Caco-2 (cell line): ENCODE results near the gene OTOG. TPM values are rescaled to one million over a fixed set of nuclear protein-coding genes. Genes with fewer than 3 reads are reported as not detected.
A peak's percentile ranks its signal among the peaks of the same experiment; 100 is the strongest.

Source experiments
- Bru-seq: library from RNA; stranded (reverse); fragments of 400-500 nt; gene quantifications from one replicate; lab custom pipeline; 2021; lab: Mats Ljungman, UMichigan
- BruChase-seq, 2 experiments: library from RNA; stranded (reverse); fragments of 400-500 nt; gene quantifications; one replicate each; lab custom pipeline; 2021; lab: Mats Ljungman, UMichigan
- BruUV-seq: library from RNA; stranded (reverse); fragments of 400-500 nt; replicated peaks from 2 replicates; lab custom pipeline; 2021; lab: Mats Ljungman, UMichigan
- CTCF ChIA-PET: fragments of 300-600 bp; sonication (Branson Sonifier 250); formaldehyde crosslinking; loops from one replicate; lab custom pipeline; 2022; ENCODE audit warnings: antibody characterized with exemption; lab: Charles Lee
- POLR2A ChIA-PET: fragments of 300-600 bp; sonication (Branson Sonifier 250); formaldehyde crosslinking; loops from one replicate; lab custom pipeline; 2022; ENCODE audit warnings: antibody characterized with exemption; lab: Charles Lee
- DNase-seq, 2 experiments: peaks; one replicate each; pipeline versions ENCODE4 v3.0.0 to v3.0.0-alpha.2; 2020 to 2022
- H3K27me3 ChIP-seq: replicated peaks from 2 replicates; pipeline ENCODE4 v1.6.0; 2011; ENCODE audit warnings: low read length; ENCODE audit not compliant: control insufficient read depth, insufficient read depth
- H3K36me3 ChIP-seq: 2 replicates; pipeline ENCODE4 v1.5.1; 2011; ENCODE audit warnings: low read length; ENCODE audit not compliant: control insufficient read depth, insufficient read depth
- H3K4me1 ChIP-seq: fragments of 250-450 bp; sonication (Bioruptor Pico); 2 replicates; pipeline ENCODE4 v1.5.1; 2020; ENCODE audit warnings: mild to moderate bottlenecking
- H3K4me3 ChIP-seq: 2 replicates; pipeline ENCODE4 v1.5.1; 2011; ENCODE audit warnings: low read depth, mild to moderate bottlenecking, control low read depth, low read length
- H3K9me3 ChIP-seq: fragments of 250-450 bp; sonication (Bioruptor Pico); 2 replicates; pipeline ENCODE4 v1.5.1; 2020; ENCODE audit warnings: mild to moderate bottlenecking, moderate library complexity
- H3K27ac Mint-ChIP-seq: one replicate; pipeline ENCODE4 v1.8.0; 2022; ENCODE audit warnings: mixed read lengths; ENCODE audit not compliant: unreplicated experiment
- H3K27me3 Mint-ChIP-seq: one replicate; pipeline ENCODE4 v1.8.0; 2022; ENCODE audit warnings: mixed read lengths; ENCODE audit not compliant: insufficient read depth, unreplicated experiment
- H3K36me3 Mint-ChIP-seq: one replicate; pipeline ENCODE4 v1.8.0; 2022; ENCODE audit warnings: mild to moderate bottlenecking, mixed read lengths; ENCODE audit not compliant: insufficient read depth, unreplicated experiment
- H3K4me1 Mint-ChIP-seq: one replicate; pipeline ENCODE4 v1.8.0; 2022; ENCODE audit warnings: low read depth, mixed read lengths; ENCODE audit not compliant: unreplicated experiment
- H3K4me3 Mint-ChIP-seq: one replicate; pipeline ENCODE4 v1.8.0; 2022; ENCODE audit warnings: mild to moderate bottlenecking, moderate library complexity, mixed read lengths; ENCODE audit not compliant: unreplicated experiment
- H3K9me3 Mint-ChIP-seq: one replicate; pipeline ENCODE4 v1.8.0; 2022; ENCODE audit warnings: mixed read lengths; ENCODE audit not compliant: unreplicated experiment
- intact Hi-C: fragments of 100-400 bp; cut with micrococcal nuclease; formaldehyde crosslinking; loops from one replicate; pipeline ENCODE4 v1.10.0; 2022; ENCODE audit not compliant: unreplicated experiment
- long read RNA-seq: library from polyadenylated mRNA; stranded (forward); transcript quantifications from one replicate; pipeline ENCODE4 v2.0.0, GENCODE V29; 2022
- total RNA-seq: library from RNA; stranded (reverse); gene quantifications from 2 replicates; pipeline ENCODE4 v1.2.3, GENCODE V29; 2022
- TF ChIP-seq, protein P1 (sequence below), 2 experiments: fragments of 200-600 bp in 1 of 2; IDR thresholded peaks; 1 replicate in 1 of 2; 2 replicates in 1 of 2; pipeline versions ENCODE4 v1.5.1 to v1.8.0; 2011 to 2022; ENCODE audit warnings: antibody characterized with exemption in 1 of 2, control low read depth in 1 of 2, inconsistent platforms in 1 of 2, low read depth in 1 of 2, low read length in 1 of 2, mild to moderate bottlenecking in 1 of 2, moderate library complexity in 1 of 2; ENCODE audit not compliant: insufficient read depth in 1 of 2, severe bottlenecking in 1 of 2, unreplicated experiment in 1 of 2

The OTOG gene, protein sequence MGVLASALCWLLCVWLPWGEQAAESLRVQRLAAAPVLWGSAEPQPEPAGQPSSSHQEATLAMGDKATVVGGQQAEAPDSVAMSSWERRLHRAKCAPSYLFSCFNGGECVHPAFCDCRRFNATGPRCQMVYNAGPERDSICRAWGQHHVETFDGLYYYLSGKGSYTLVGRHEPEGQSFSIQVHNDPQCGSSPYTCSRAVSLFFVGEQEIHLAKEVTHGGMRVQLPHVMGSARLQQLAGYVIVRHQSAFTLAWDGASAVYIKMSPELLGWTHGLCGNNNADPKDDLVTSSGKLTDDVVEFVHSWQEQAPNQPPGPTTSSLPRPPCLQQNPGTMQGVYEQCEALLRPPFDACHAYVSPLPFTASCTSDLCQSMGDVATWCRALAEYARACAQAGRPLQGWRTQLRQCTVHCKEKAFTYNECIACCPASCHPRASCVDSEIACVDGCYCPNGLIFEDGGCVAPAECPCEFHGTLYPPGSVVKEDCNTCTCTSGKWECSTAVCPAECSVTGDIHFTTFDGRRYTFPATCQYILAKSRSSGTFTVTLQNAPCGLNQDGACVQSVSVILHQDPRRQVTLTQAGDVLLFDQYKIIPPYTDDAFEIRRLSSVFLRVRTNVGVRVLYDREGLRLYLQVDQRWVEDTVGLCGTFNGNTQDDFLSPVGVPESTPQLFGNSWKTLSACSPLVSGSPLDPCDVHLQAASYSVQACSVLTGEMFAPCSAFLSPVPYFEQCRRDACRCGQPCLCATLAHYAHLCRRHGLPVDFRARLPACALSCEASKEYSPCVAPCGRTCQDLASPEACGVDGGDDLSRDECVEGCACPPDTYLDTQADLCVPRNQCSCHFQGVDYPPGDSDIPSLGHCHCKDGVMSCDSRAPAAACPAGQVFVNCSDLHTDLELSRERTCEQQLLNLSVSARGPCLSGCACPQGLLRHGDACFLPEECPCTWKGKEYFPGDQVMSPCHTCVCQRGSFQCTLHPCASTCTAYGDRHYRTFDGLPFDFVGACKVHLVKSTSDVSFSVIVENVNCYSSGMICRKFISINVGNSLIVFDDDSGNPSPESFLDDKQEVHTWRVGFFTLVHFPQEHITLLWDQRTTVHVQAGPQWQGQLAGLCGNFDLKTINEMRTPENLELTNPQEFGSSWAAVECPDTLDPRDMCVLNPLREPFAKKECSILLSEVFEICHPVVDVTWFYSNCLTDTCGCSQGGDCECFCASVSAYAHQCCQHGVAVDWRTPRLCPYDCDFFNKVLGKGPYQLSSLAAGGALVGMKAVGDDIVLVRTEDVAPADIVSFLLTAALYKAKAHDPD (N-terminal part only)
- total RNA-seq (0.95 and 2.5 TPM in 2 replicates), Bru-seq, nascent RNA (percentile 28 among the genes with signal in this experiment), BruChase-seq, experiment 1, labeled RNA remaining after a 2-hour chase (percentile 39 among the genes with signal in this experiment), BruChase-seq, experiment 2, labeled RNA remaining after a 6-hour chase (percentile 28 among the genes with signal in this experiment)
- long read RNA-seq, partial matches to known transcripts: 0 of 2 reads
- long read RNA-seq, other reads (novel, unspliced or antisense): 2 of 2 reads

DNA sequence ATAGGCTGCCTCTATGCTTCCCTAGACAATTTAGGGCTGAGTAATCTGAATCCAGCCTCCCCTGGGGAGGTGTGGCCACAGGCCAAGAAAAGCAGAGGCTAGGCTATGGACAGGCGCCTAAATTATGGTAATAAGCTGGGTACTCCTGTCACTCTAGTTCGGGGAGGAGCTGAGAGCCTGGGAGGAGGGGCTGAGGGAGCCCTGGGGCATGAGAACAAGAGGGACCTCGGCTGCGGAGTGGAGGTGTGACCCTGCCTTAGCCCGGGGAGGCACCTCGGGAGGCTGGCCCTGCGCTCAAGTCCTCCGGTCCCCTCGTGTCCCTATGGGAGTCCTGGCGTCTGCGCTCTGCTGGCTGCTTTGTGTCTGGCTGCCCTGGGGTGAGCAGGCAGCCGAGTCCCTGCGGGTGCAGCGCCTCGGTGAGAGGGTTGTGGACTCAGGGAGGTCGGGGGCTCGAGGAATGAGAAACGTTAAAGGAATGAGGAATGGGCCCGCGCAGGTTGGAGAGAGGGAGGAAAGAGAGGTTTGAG, at the start of gene OTOG:
TSS of gene OTOG (plus strand) at position 209 of the 527 bp plus-strand sequence. CDS start at position 323, 114 bp downstream.
- Mint-ChIP-seq H3K27me3 (no peaks in the 10 kb centered on the region), H3K9me3 (no peaks in the 10 kb centered on the region), H3K4me1 (peaks cover 33% of the 10 kb centered on the region), H3K27ac (peak within 1 kb of the TSS; percentile 56), H3K36me3 (peaks cover 26% of the 10 kb centered on the region), H3K4me3 (peak within 1 kb of the TSS; percentile 32)
- DNase-seq: peak; percentile 47 to 79
- no peaks in the 10 kb centered on the region for H3K27me3 ChIP-seq
- no TSS peak for BruUV-seq
- no peak within 1 kb of the TSS for H3K4me3 ChIP-seq
- H3K4me1 ChIP-seq: peaks cover 21% of the 10 kb centered on the region
- intact Hi-C loops: no loop called here
- H3K36me3 ChIP-seq: no peaks in the 10 kb centered on the region
- no peaks in the 10 kb centered on the region for H3K9me3 ChIP-seq
- ChIA-PET CTCF (interaction anchor here (1.5 kb wide), 2 partner anchors 11 to 52 kb away, joined by 3 to 4 read pairs; no protein-coding TSS in a partner anchor), POLR2A (interaction anchor here (1.0 kb wide), 1 partner anchor 13 kb away, joined by 3 read pairs; no protein-coding TSS in a partner anchor)
- TF ChIP-seq, protein P1, sequence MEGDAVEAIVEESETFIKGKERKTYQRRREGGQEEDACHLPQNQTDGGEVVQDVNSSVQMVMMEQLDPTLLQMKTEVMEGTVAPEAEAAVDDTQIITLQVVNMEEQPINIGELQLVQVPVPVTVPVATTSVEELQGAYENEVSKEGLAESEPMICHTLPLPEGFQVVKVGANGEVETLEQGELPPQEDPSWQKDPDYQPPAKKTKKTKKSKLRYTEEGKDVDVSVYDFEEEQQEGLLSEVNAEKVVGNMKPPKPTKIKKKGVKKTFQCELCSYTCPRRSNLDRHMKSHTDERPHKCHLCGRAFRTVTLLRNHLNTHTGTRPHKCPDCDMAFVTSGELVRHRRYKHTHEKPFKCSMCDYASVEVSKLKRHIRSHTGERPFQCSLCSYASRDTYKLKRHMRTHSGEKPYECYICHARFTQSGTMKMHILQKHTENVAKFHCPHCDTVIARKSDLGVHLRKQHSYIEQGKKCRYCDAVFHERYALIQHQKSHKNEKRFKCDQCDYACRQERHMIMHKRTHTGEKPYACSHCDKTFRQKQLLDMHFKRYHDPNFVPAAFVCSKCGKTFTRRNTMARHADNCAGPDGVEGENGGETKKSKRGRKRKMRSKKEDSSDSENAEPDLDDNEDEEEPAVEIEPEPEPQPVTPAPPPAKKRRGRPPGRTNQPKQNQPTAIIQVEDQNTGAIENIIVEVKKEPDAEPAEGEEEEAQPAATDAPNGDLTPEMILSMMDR (IDR thresholded peaks at IDR 0.05; ENCODE audit: insufficient read depth in 1 of 2, low read depth in 1 of 2, low read length in 1 of 2, severe bottlenecking in 1 of 2, unreplicated experiment in 1 of 2): no peak

DNA sequence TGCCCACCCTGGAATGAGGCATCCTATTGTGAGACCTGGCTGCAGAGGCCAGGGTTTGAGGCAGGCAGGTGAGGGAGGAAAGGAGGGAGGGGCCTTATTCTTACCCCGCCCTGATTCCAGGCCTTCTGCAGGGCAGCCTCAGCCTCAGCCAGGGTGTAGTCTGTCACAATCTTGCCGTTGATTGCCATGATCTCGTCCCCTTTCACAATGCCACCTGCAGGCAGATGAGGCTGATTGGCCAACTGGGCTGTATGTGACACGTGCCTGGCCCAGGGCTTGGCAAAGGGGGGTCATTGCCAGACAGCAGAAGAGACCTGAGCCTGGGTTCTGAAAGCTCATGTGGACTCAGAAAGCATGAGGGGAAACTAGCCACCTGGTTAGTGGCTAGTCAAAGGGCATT, 49.0 kb upstream of the OTOG start:
- peak in 1 of 2 experiments; percentile 47 for DNase-seq
- Histone ChIP-seq H3K27me3 (no peaks in the 10 kb centered on the region), H3K4me3 (no peak overlapping the region), H3K36me3 (peaks cover 3% of the 10 kb centered on the region; the same call in 1 of the 2 replicates), H3K9me3 (no peaks in the 10 kb centered on the region), H3K4me1 (no peaks in the 10 kb centered on the region)
- ChIA-PET CTCF (interaction anchor here (0.7 kb wide), 1 partner anchor 114 kb away, joined by 3 read pairs; no protein-coding TSS in a partner anchor), POLR2A (no interaction called here)
- H3K27me3 Mint-ChIP-seq: no peaks in the 10 kb centered on the region
- no peak overlapping the region for H3K4me3 Mint-ChIP-seq
- intact Hi-C loops: no loop called here
- BruUV-seq: no TSS peak
- no peak overlapping the region for H3K27ac Mint-ChIP-seq
- TF ChIP-seq, protein P1 (IDR thresholded peaks at IDR 0.05; ENCODE audit: insufficient read depth in 1 of 2, low read depth in 1 of 2, low read length in 1 of 2, severe bottlenecking in 1 of 2, unreplicated experiment in 1 of 2): no peak
- peaks cover 91% of the 10 kb centered on the region for H3K36me3 Mint-ChIP-seq
- H3K9me3 Mint-ChIP-seq: no peaks in the 10 kb centered on the region
- H3K4me1 Mint-ChIP-seq: no peaks in the 10 kb centered on the region
